Measurements from ENCODE around the gene MCC. TPM values are rescaled to one million over a fixed set of nuclear protein-coding genes. Genes with fewer than 3 reads are reported as not detected.
A peak's percentile ranks its signal among the peaks of the same experiment; 100 is the strongest.

MCC gene
- total RNA-seq, 1 experiment from 2014 or later, result 7.6 TPM

DNA sequence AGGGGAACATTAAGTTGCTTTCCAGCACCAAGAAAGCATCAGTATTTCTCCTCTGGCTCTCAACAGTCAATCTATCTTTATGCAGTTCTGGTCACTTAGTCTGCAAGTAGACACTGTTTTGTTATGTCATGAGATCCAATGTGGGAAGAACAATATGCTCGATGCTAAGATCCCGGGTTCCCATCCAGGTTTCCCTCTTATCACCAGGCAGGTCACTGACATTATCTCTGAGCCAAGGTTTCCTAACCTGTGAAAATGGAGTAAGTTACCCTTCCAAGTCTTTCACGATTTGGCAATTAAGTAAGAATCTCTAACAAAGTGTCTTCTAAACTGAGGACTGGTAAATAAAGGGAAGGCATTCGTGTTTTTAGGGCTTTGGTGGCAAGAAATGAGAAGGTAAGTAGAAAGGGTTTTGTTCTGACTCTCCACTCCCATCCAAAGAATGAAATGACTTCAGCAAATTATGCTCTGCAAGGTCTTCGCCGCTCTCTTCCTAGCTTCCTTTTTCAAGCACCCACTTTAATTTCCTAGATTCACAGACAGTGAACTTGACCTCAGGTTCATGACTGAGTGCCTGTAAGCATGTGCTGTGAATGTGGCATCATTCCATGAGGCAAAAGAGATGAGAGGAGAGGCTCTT, 425.3 kb downstream of the MCC start:
- Histone ChIP-seq H2BK12ac (ENCODE audit: insufficient read length, low read depth, low read length) (no peak overlapping the region), H2BK20ac (ENCODE audit: low read depth, low read length, poor library complexity, severe bottlenecking) (no peak overlapping the region), H3K9me3 (ENCODE audit: control insufficient read depth, low read depth, low read length) (no peaks in the 10 kb centered on the region), H4K20me1 (ENCODE audit: control insufficient read depth, insufficient read depth, insufficient read length) (no peaks in the 10 kb centered on the region), H3K18ac (ENCODE audit: insufficient read length, low read depth, low read length) (no peak overlapping the region), H3K23me2 (ENCODE audit: insufficient read length, low read depth, low read length, poor library complexity, severe bottlenecking) (no peaks in the 10 kb centered on the region), H3K4me2 (ENCODE audit: insufficient read depth, insufficient read length, low read length) (no peak overlapping the region), H2BK15ac (ENCODE audit: low read depth, low read length) (no peak overlapping the region), H3K14ac (ENCODE audit: insufficient read depth, low read length) (no peak overlapping the region), H3K27ac (ENCODE audit: insufficient read length, low read depth, low read length) (no peak overlapping the region), H2AFZ (ENCODE audit: low read length) (no peak overlapping the region), H3K56ac (ENCODE audit: insufficient read length, low read depth, low read length) (no peak overlapping the region), H3K79me2 (ENCODE audit: insufficient read depth, low read length) (no peaks in the 10 kb centered on the region), H3T11ph (ENCODE audit: low read length) (no peak overlapping the region), H3K23ac (ENCODE audit: insufficient read length, low read depth, low read length) (no peak overlapping the region), H3K4ac (ENCODE audit: low read depth, low read length) (no peak overlapping the region), H4K5ac (ENCODE audit: insufficient read length, low read depth, low read length) (no peak overlapping the region), H4K91ac (ENCODE audit: insufficient read length, low read depth, low read length) (no peak overlapping the region), H3K4me1 (ENCODE audit: insufficient read depth, low read length) (no peaks in the 10 kb centered on the region; the same call in 1 of the 2 replicates), H3K27me3 (ENCODE audit: insufficient read depth, low read length) (no peaks in the 10 kb centered on the region), H4K8ac (replicated peaks; ENCODE audit: insufficient read length, low read depth, low read length) (no peak overlapping the region), H3K9ac (ENCODE audit: extremely low read depth, insufficient read length, low read length) (no peak overlapping the region), H3K79me1 (ENCODE audit: insufficient read depth, low read depth, low read length, poor library complexity, severe bottlenecking) (no peaks in the 10 kb centered on the region), H2AK5ac (ENCODE audit: insufficient read length, low read length) (no peak overlapping the region), H2BK5ac (ENCODE audit: insufficient read length, low read length) (no peak overlapping the region), H2BK120ac (ENCODE audit: low read depth, low read length, poor library complexity, severe bottlenecking) (no peak overlapping the region)
- Mint-ChIP-seq H3K27ac (no peak overlapping the region), H3K27me3 (ENCODE audit: low read depth) (peaks cover 2% of the 10 kb centered on the region; the same call in 1 of the 2 replicates), H3K36me3 (ENCODE audit: insufficient read depth in 1 of 3, low read depth in 3 of 3) (peaks cover 0 to 16% (median 8%) of the 10 kb centered on the region in 3 experiments; a peak in 4 of 7 replicates), H3K9me3 (no peaks in the 10 kb centered on the region), H3K4me3 (no peak overlapping the region), H3K4me1 (peaks cover 9 to 11% of the 10 kb centered on the region in 2 experiments)
- WGBS (ENCODE audit: extremely low coverage, insufficient read length, low lambda C conversion rate), result no CpG with 5 or more reads among the region's 6 CpGs
- TF ChIP-seq CTCF (conservative IDR thresholded peaks at IDR 0.05), result no peak
- DNase-seq, result peak; percentile 7

Data from H9 (cell line).